NCI-H1436 treated with DMSO at 0.1 percent for 48 hours (cell line): ENCODE results near the gene RS1.

ENCODE experiments used
- DNase-seq: peaks from one replicate; lab custom pipeline; 2025; lab: John Stamatoyannopoulos, UW

RS1 gene

GRCh38 chrX:18598413-18598812 is 73.5 kb downstream of the RS1 start:
- DNase-seq: no peak

GRCh38 chrX:18596096-18596495 is 75.8 kb downstream of the RS1 start:
- DNase-seq: no peak

- DNase-seq: no peak
Measured at GRCh38 chrX:18594079-18594478, 77.8 kb downstream of the RS1 start.

GRCh38 chrX:18591834-18592233 is 80.1 kb downstream of the RS1 start:
- DNase-seq: no peak
